H1 (cell line): ENCODE results near the gene TUBGCP3. TPM values are rescaled to one million over a fixed set of nuclear protein-coding genes. Genes with fewer than 3 reads are reported as not detected.

Experiments used
- CTCF ChIA-PET: fragments of 300-600 bp; sonication (Branson Sonifier 250); formaldehyde crosslinking; loops from one replicate; lab custom pipeline; 2021; ENCODE audit not compliant: partially characterized antibody; lab: Charles Lee
- POLR2A ChIA-PET: fragments of 300-600 bp; sonication (Branson Sonifier 250); formaldehyde crosslinking; loops from one replicate; lab custom pipeline; 2021; ENCODE audit warnings: inconsistent platforms; ENCODE audit not compliant: partially characterized antibody; lab: Charles Lee
- DNase-seq, 2 experiments: peaks; one replicate each; pipeline versions ENCODE4 v3.0.0 to v3.0.0-alpha.2; 2010 to 2022; ENCODE audit warnings: low spot score in 2 of 2, low read depth in 1 of 2, mixed read lengths in 1 of 2
- FAIRE-seq: peaks from 2 replicates; lab custom pipeline; 2011; peaks lifted over from hg19 to GRCh38; lab: Jason Lieb, UNC
- H2AFZ ChIP-seq: 2 replicates; pipeline ENCODE4 v1.8.1; 2012; ENCODE audit warnings: low read length, inconsistent platforms
- H2AK5ac ChIP-seq: 2 replicates; pipeline ENCODE4 v1.6.1; 2013; ENCODE audit warnings: low read depth, low read length
- H2BK120ac ChIP-seq: replicated peaks from 2 replicates; pipeline ENCODE3; 2013; ENCODE audit warnings: low read depth, low read length, inconsistent platforms
- H2BK12ac ChIP-seq: 2 replicates; pipeline ENCODE4 v1.6.1; 2013; ENCODE audit warnings: low read depth, low read length
- H2BK15ac ChIP-seq: 2 replicates; pipeline ENCODE4 v1.6.1; 2013; ENCODE audit warnings: low read length
- H2BK20ac ChIP-seq: 2 replicates; pipeline ENCODE4 v1.6.1; 2013; ENCODE audit warnings: low read length
- H2BK5ac ChIP-seq: 2 replicates; pipeline ENCODE4 v1.6.1; 2013; ENCODE audit warnings: low read depth, low read length
- H3K14ac ChIP-seq: 2 replicates; pipeline ENCODE4 v1.6.1; 2013; ENCODE audit warnings: inconsistent platforms; ENCODE audit not compliant: insufficient read length
- H3K18ac ChIP-seq: 2 replicates; pipeline ENCODE4 v1.6.1; 2013; ENCODE audit warnings: low read length; ENCODE audit errors: extremely low read depth
- H3K23ac ChIP-seq: 2 replicates; pipeline ENCODE4 v1.6.1; 2013; ENCODE audit warnings: inconsistent platforms; ENCODE audit not compliant: insufficient read length
- H3K23me2 ChIP-seq: 2 replicates; pipeline ENCODE4 v1.6.1; 2013; ENCODE audit warnings: low read depth, low read length
- H3K27ac ChIP-seq: 2 replicates; pipeline ENCODE4 v1.6.1; 2011; ENCODE audit warnings: low read depth, low read length, inconsistent platforms
- H3K27me3 ChIP-seq, 4 experiments: replicated peaks in 1 of 4; 1 replicate in 1 of 4; 2 replicates in 3 of 4; pipeline versions ENCODE4 v1.6.1 to v1.8.1; 2011 to 2013; ENCODE audit warnings: low read length in 3 of 4, mild to moderate bottlenecking in 3 of 4, inconsistent platforms in 2 of 4, mixed read lengths in 2 of 4, moderate library complexity in 1 of 4; ENCODE audit not compliant: control insufficient read depth in 3 of 4, insufficient read depth in 3 of 4; ENCODE audit errors: extremely low read depth in 1 of 4
- H3K36me3 ChIP-seq, 4 experiments: 2 replicates each; pipeline versions ENCODE4 v1.6.1 to v1.8.1; 2011 to 2013; ENCODE audit warnings: mild to moderate bottlenecking in 4 of 4, low read length in 3 of 4, moderate library complexity in 2 of 4, control low read depth in 1 of 4, inconsistent platforms in 1 of 4; ENCODE audit not compliant: insufficient read depth in 4 of 4, control insufficient read depth in 2 of 4
- H3K4ac ChIP-seq: replicated peaks from 2 replicates; pipeline ENCODE3; 2013; ENCODE audit warnings: low read length, low read depth, mixed read lengths, inconsistent platforms; ENCODE audit not compliant: insufficient read length
- H3K4me1 ChIP-seq, 4 experiments: replicated peaks in 1 of 4; 1 replicate in 1 of 4; 2 replicates in 3 of 4; pipeline versions ENCODE4 v1.6.1 to v1.8.1; 2011 to 2013; ENCODE audit warnings: low read length in 3 of 4, inconsistent platforms in 2 of 4, mixed read lengths in 1 of 4; ENCODE audit not compliant: insufficient read depth in 4 of 4, control insufficient read depth in 3 of 4
- H3K4me2 ChIP-seq, 2 experiments: 2 replicates each; pipeline versions ENCODE4 v1.6.1 to v1.8.1; 2011 to 2013; ENCODE audit warnings: low read depth in 2 of 2, low read length in 2 of 2, control low read depth in 1 of 2, inconsistent platforms in 1 of 2, mild to moderate bottlenecking in 1 of 2; ENCODE audit not compliant: insufficient read depth in 1 of 2
- H3K4me3 ChIP-seq, 4 experiments: fragments of 200-600, 300-600 bp in 1 of 4; sonication (generic), shearing (Covaris generic), sonication (Bioruptor Twin) in 1 of 4; 2 replicates each; pipeline versions ENCODE4 v1.5.1 to v1.8.1; 2011 to 2016; ENCODE audit warnings: low read length in 4 of 4, low read depth in 3 of 4, control low read depth in 2 of 4, inconsistent platforms in 2 of 4, mild to moderate bottlenecking in 2 of 4, mixed read lengths in 1 of 4, moderate library complexity in 1 of 4; ENCODE audit not compliant: insufficient read depth in 2 of 4; ENCODE audit errors: extremely low read depth in 1 of 4
- H3K56ac ChIP-seq: replicated peaks from 2 replicates; pipeline ENCODE3; 2013; ENCODE audit warnings: low read depth, mild to moderate bottlenecking, mixed read lengths, low read length, inconsistent platforms; ENCODE audit not compliant: insufficient read length
- H3K79me1 ChIP-seq: 2 replicates; pipeline ENCODE4 v1.6.1; 2013; ENCODE audit warnings: low read depth, low read length, control low read depth
- H3K79me2 ChIP-seq, 2 experiments: 2 replicates each; pipeline versions ENCODE4 v1.6.1 to v1.8.1; 2012 to 2013; ENCODE audit warnings: low read length in 2 of 2, mild to moderate bottlenecking in 2 of 2, inconsistent platforms in 1 of 2; ENCODE audit not compliant: insufficient read depth in 2 of 2, control insufficient read depth in 1 of 2
- H3K9ac ChIP-seq, 4 experiments: replicated peaks in 1 of 4; 1 replicate in 1 of 4; 2 replicates in 3 of 4; pipeline versions ENCODE4 v1.6.1 to v1.8.1; 2011 to 2013; ENCODE audit warnings: low read depth in 3 of 4, low read length in 3 of 4, control low read depth in 2 of 4, mild to moderate bottlenecking in 2 of 4, moderate library complexity in 2 of 4, inconsistent platforms in 1 of 4; ENCODE audit errors: extremely low read depth in 1 of 4
- H3K9me3 ChIP-seq, 2 experiments: 2 replicates each; pipeline versions ENCODE4 v1.6.1 to v1.8.1; 2012 to 2013; ENCODE audit warnings: mild to moderate bottlenecking in 2 of 2, moderate library complexity in 2 of 2, control low read depth in 1 of 2, inconsistent platforms in 1 of 2, low read depth in 1 of 2, low read length in 1 of 2, mixed read lengths in 1 of 2; ENCODE audit not compliant: insufficient read depth in 2 of 2
- H4K20me1 ChIP-seq, 2 experiments: replicated peaks in 1 of 2; 2 replicates each; pipeline versions ENCODE3 to v1.8.1; 2011 to 2013; ENCODE audit warnings: inconsistent platforms in 2 of 2, low read length in 2 of 2, mild to moderate bottlenecking in 1 of 2; ENCODE audit not compliant: insufficient read depth in 2 of 2, control insufficient read depth in 1 of 2
- H4K5ac ChIP-seq: 2 replicates; pipeline ENCODE4 v1.6.1; 2013; ENCODE audit warnings: low read length, low read depth, mixed read lengths, inconsistent platforms; ENCODE audit not compliant: insufficient read length
- H4K8ac ChIP-seq: 2 replicates; pipeline ENCODE4 v1.8.0; 2013; ENCODE audit warnings: mild to moderate bottlenecking, moderate library complexity, low read length, inconsistent platforms; ENCODE audit not compliant: insufficient read depth; ENCODE audit errors: extremely low read depth
- H4K91ac ChIP-seq: replicated peaks from 2 replicates; pipeline ENCODE3; 2013; ENCODE audit warnings: low read length, mixed read lengths, inconsistent platforms; ENCODE audit not compliant: insufficient read length
- ATF2 ChIP-seq: IDR thresholded peaks from 2 replicates; pipeline ENCODE4 v1.6.1; 2012; ENCODE audit warnings: low read length, inconsistent platforms
- KDM5A ChIP-seq: fragments of 200-600 bp; IDR thresholded peaks from 2 replicates; pipeline ENCODE4 v1.7.1; 2012; ENCODE audit warnings: mild to moderate bottlenecking, low read length, inconsistent platforms, mixed read lengths
- MAFK ChIP-seq: IDR thresholded peaks from 2 replicates; pipeline ENCODE4 v1.6.1; 2012; ENCODE audit warnings: low read depth, mild to moderate bottlenecking, improper control_type of control experiment, low read length
- MAX ChIP-seq: IDR thresholded peaks from 2 replicates; pipeline ENCODE4 v1.6.1; 2012; ENCODE audit warnings: inconsistent platforms
- POLR2AphosphoS5 ChIP-seq: IDR thresholded peaks from 2 replicates; pipeline ENCODE4 v1.6.1; 2011; ENCODE audit warnings: low read depth, low read length
- RNF2 ChIP-seq: fragments of 200-900, 300-1000 bp; sonication (generic); IDR thresholded peaks from 2 replicates; pipeline ENCODE4 v1.7.1; 2016; ENCODE audit warnings: borderline replicate concordance, low read depth, mild to moderate bottlenecking, antibody characterized with exemption, low read length; ENCODE audit not compliant: poor library complexity, severe bottlenecking; ENCODE audit errors: missing control alignments
- SP1 ChIP-seq: IDR thresholded peaks from 2 replicates; pipeline ENCODE4 v1.6.1; 2011; ENCODE audit warnings: low read depth, low read length
- TCF12 ChIP-seq: IDR thresholded peaks from 2 replicates; pipeline ENCODE4 v1.6.1; 2011; ENCODE audit warnings: low read depth, mild to moderate bottlenecking, low read length
- YY1 ChIP-seq: IDR thresholded peaks from 2 replicates; pipeline ENCODE4 v1.6.1; 2011; ENCODE audit warnings: low read depth, mild to moderate bottlenecking, low read length
- WGBS, 2 experiments: shearing (Covaris generic) in 1 of 2; methylation state at CpG; one replicate each; pipeline versions ENCODE4 v1.1.6 to v1.1.7; 2013 to 2015; ENCODE audit warnings: low lambda C conversion rate in 2 of 2, mixed read lengths in 2 of 2, inconsistent platforms in 1 of 2, low coverage in 1 of 2, missing lambda C conversion rate in 1 of 2; ENCODE audit not compliant: insufficient replicate concordance in 2 of 2, insufficient coverage in 1 of 2, insufficient read length in 1 of 2; ENCODE audit errors: extremely low coverage in 1 of 2, missing lambda C conversion rate in 1 of 2; 5-methylcytosine and 5-hydroxymethylcytosine counted together
- polyA plus RNA-seq, 7 experiments: library from polyadenylated mRNA; depleted of rRNA in 3 of 7; stranded (reverse) in 5 of 7; unstranded in 2 of 7; fragments of >200 nt in 5 of 7; fragments of 200-250 nt in 2 of 7; gene quantifications; 1 replicate in 5 of 7; 2 replicates in 1 of 7; 4 replicates in 1 of 7; pipeline versions ENCODE4 v1.2.1 to v1.2.3, GENCODE V29; 2011 to 2013; ENCODE audit warnings: missing spikeins in 2 of 7, mixed read lengths in 2 of 7
- total RNA-seq: library from RNA; stranded (reverse); fragmentation: NEBNext Ultra II Directional; extraction: Animal tissue kit (Norgen Biotek cat#: 25700); gene quantifications from 2 replicates; pipeline ENCODE4 v1.2.1, GENCODE V29; 2021

TUBGCP3 gene
- total and polyA plus RNA-seq, 2 of the 8 experiments (the other 6 are each of a cell fraction or from before 2014, with no cell fraction given) = 27.0 to 31.7 TPM

GRCh38 chr13:112605531-112605990 is 17.6 kb upstream of the TUBGCP3 start:
- H2AFZ ChIP-seq = peak overlapping the region; percentile 77; the same call in 1 of the 2 replicates
- no peaks in the 10 kb centered on the region for H3K79me2 ChIP-seq
- no peak overlapping the region for H4K5ac ChIP-seq
- no peak overlapping the region for H3K4ac ChIP-seq
- WGBS, 2 experiments = 69% methylated on average over 18 of the region's 18 CpGs; no CpG with 5 or more reads in 1 of the 2 experiments
- peak overlapping the region; percentile 35 to 71 (median 50); a peak in 7 of 8 replicates for H3K4me3 ChIP-seq
- H2BK120ac ChIP-seq = peak overlapping the region; percentile 3
- H4K8ac ChIP-seq = 0 out of 2 replicates have a peak overlapping the region, but pooled peaks have one; percentile 35
- H2AK5ac ChIP-seq = no peak overlapping the region
- peaks cover 3% of the 10 kb centered on the region; the same call in 1 of the 2 replicates for H3K23me2 ChIP-seq
- H3K23ac ChIP-seq = no peak overlapping the region
- H3K4me2 ChIP-seq = peak overlapping the region; percentile 40 to 76
- H4K91ac ChIP-seq = peak overlapping the region; percentile 3
- no peak overlapping the region; the same call in 1 of the 2 replicates for H2BK12ac ChIP-seq
- H3K18ac ChIP-seq = no peak overlapping the region
- H2BK5ac ChIP-seq = no peak overlapping the region
- no peak overlapping the region for H2BK20ac ChIP-seq
- H3K4me1 ChIP-seq = peaks cover 0 to 2% (median under 1%) of the 10 kb centered on the region in 4 experiments; a peak in 1 of 7 replicates
- no peak for DNase-seq
- no peaks in the 10 kb centered on the region for H3K9me3 ChIP-seq
- H4K20me1 ChIP-seq = no peaks in the 10 kb centered on the region
- CTCF ChIA-PET = interaction anchor here (0.6 to 2.7 kb wide), 18 partner anchors 10 to 253 kb away, joined by 3 to 14 read pairs (median 4); no protein-coding TSS in a partner anchor
- H3K79me1 ChIP-seq = no peaks in the 10 kb centered on the region
- H3K9ac ChIP-seq = peak overlapping the region in 2 of 4 experiments; percentile 58 to 74; a peak in 3 of 7 replicates
- H3K27ac ChIP-seq = no peak overlapping the region
- no peak overlapping the region for H3K14ac ChIP-seq
- H3K27me3 ChIP-seq = peaks cover 0 to 6% (median 3%) of the 10 kb centered on the region in 4 experiments; a peak in 4 of 7 replicates
- POLR2A ChIA-PET = interaction anchor here (0.9 to 2.4 kb wide), 7 partner anchors 10 to 106 kb away, joined by 3 to 14 read pairs (median 4); partner anchors contain the start of gene TUBGCP3
- no peak overlapping the region for H3K56ac ChIP-seq
- no peaks in the 10 kb centered on the region for H3K36me3 ChIP-seq
- H2BK15ac ChIP-seq = no peak overlapping the region
- FAIRE-seq = no peak
- TF ChIP-seq YY1 = peak; percentile 90
- no peak for TF ChIP-seq RNF2
- TF ChIP-seq POLR2AphosphoS5 = peak; percentile 43; the same call in 1 of the 2 replicates
- TF ChIP-seq MAFK = no peak
- TF ChIP-seq MAX = no peak
- TF ChIP-seq KDM5A = no peak
- no peak for TF ChIP-seq TCF12
- TF ChIP-seq SP1 = no peak
- 0 out of 2 replicates have a peak, but pooled peaks have one; percentile 26 for TF ChIP-seq ATF2
